Colon (tissue), 2 donors: Measurements from ENCODE around the gene FUT9.

Experiments used
- FAIRE-seq: peaks from 2 replicates; lab custom pipeline; 2012; peaks lifted over from hg19 to GRCh38; lab: Jason Lieb, UNC
- donor health status: control.
- donor health status: control.

The FUT9 gene

DNA sequence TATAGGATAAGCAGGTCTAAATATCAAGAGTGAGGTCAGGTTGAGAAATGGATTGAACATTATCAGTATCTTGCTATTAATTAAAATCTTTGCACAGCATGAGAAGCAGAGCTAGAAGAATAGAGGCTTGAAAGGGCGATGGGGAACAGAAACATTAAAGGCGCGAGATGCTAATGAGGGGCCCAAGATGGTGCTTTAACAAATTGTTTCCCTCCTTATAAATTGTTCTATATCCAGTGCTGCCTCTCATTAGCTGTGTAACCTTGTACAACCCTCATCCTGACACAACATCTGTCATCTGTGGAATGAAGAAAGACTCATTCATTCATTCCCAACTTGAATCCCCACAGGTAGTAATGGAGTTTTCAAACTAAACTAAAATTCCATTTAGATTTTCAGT lies 57.8 kb downstream of the FUT9 start:
- no peak for FAIRE-seq

DNA sequence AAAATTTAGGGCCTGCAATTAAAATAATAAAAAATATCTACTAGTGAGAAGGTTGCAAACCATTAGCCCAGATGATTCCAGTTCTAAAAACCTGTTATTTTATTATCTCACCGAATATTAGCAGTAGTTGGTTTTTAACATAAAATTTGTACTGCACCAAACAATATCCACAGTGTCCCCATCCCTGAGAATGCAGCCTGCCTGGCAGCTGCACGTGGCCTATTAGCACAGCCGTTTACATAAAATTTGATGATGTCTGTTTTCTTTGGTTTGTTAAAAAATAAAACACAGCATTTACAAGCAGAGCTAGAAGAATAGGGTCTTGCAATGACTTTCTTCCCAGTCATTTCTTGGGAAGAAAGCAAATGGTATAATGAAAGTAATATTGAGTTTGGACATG lies 58.2 kb downstream of the FUT9 start:
- no peak for FAIRE-seq

GRCh38 chr6:96075826-96076225 lies 60.1 kb downstream of the FUT9 start:
- no peak for FAIRE-seq

DNA sequence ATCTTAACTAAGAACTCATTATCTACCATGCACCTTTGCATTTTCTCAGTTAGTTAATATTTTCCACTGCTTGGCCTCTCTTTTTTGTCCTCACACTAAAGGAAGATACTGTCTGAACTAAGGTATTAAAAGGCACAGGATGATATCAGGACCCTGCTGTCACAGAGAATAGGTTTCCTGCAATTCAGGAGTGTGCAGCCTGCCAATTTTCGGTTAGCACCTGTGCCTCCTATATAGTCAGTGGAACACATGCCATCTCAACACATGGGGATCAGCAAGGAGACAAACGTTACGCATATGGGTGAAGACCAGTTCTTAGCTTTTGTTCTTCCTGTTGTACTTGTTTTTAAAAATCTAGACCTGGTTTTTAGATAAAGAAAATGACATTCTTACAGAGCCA lies 71.0 kb downstream of the FUT9 start:
- no peak for FAIRE-seq

GRCh38 chr6:96089173-96089572 lies 73.4 kb downstream of the FUT9 start:
- no peak for FAIRE-seq

DNA sequence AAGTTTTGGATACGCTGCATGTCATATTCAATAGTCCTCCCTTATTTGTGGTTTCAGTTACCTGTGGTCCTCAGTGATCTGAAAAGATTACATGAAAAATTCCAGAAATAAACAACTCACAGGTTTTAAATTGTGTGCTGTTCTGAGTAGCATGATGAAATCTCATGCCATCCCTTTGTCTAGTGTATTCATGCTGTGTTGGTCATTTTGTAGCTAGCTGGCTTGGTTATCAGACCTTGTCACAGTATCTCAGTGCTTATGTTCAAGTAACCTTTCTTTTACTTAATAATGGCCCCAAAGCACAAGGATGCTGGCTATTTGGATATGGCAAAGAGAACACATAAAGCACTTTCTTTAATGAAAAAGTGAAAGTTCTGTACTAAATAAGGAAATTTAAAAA lies 78.3 kb downstream of the FUT9 start:
- FAIRE-seq = no peak

GRCh38 chr6:96099069-96099468 lies 83.3 kb downstream of the FUT9 start:
- no peak for FAIRE-seq

- FAIRE-seq = no peak
These were observed 85.8 kb downstream of the FUT9 start for GRCh38 chr6:96101564-96101963.

DNA sequence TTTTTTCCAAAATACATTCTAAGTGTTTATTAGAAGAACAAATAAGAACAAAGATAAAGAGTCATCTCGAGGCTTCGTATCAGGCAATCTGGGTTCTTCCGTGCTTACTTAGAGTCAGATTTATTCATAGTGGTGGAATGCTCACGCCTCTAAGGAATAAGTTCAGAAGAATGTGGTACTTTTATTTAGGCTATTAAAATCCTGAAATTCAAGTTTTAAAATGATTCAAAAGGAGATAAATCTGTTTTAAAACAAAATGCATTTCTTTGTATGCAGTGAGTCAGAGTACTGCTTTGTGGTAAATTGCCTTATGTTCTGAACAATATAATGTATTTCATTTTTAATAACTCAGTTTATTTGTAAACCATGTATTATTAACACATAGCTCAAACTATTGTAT lies 89.1 kb downstream of the FUT9 start:
- FAIRE-seq = no peak

DNA sequence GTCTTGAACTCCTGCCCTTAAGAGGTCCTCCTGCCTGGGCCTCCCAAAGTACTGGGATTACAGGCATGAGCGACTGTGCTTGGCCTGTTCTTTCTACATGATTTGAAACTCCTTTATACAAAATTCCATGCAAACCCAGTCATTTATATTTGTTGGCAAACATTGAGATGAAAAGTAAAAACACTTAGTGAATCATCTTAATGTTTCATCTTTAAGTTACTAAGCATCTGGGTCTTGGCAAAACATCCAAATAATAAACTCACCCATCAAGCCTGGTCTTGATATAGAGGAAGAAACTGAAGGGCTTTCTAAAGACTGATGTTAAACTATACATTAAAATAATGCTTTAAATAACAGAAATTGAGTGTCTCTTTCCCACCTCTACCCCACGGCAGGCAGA lies 95.1 kb downstream of the FUT9 start:
- no peak for FAIRE-seq

DNA sequence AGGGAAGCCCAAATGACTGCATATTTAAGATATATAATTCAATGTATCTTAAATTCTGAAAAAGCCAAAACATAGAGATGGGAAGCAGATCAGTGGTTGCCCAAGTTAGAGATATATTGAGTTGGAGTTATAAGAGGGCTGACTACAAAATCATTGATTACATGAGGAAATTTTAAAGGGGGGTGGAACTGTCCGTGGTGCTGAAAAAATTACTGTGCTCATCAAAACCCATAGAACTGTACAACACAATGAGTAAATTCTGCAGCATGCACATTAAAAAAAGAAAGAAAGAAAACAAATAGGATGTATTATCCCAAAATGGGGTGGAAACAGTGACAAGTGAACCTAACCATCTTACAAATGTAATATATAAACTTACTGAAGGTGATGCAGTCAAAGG lies 100.9 kb downstream of the FUT9 start:
- FAIRE-seq = no peak

DNA sequence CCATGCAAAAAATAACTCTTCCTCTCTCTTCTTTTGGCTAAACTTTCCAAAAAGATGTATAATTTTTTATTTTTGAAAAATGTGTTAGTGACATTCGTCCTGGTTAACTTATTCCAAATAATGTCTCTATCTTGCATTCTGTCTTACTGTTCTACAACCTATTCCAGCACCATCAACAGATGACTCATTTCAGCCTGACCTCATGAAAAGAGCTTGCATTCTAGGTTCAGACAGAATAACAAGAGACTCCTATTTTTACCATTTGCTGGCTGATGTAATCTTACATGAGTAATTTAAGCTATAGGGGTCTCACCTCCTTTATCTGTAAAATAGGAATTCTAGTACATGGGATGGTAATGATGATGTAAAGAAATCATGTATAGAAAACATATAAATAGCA lies 109.0 kb downstream of the FUT9 start:
- no peak for FAIRE-seq

GRCh38 chr6:96138406-96138805 lies 122.6 kb downstream of the FUT9 start:
- FAIRE-seq = no peak

GRCh38 chr6:96142142-96142541 lies 126.4 kb downstream of the FUT9 start:
- FAIRE-seq = no peak

GRCh38 chr6:96150431-96150830 lies 134.7 kb downstream of the FUT9 start:
- FAIRE-seq = no peak

- FAIRE-seq = no peak
These were observed 135.9 kb downstream of the FUT9 start for GRCh38 chr6:96151707-96152106.

GRCh38 chr6:96152114-96152708 lies 136.4 kb downstream of the FUT9 start:
- FAIRE-seq = no peak

DNA sequence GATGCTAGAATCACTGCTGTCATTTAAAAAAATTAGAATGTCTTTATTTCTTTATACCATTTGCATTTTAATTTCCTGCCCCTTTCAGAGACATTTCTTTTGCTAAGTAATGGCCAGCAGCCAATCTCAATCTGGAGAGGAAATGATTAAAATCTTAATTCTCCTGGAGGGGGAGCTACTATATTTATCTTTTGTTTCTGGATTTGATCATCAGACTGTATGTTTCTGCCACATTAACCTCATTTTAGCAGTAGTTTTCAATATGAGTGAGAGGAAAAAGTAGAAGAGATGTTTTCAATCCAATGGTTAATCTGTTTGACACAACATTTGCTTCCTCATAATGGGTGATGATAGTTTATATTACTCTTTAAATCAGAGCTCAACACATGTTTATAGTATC lies 138.0 kb downstream of the FUT9 start:
- no peak for FAIRE-seq

- FAIRE-seq = no peak
These were observed 140.7 kb downstream of the FUT9 start for GRCh38 chr6:96156425-96156824.

- FAIRE-seq = no peak
These were observed 141.3 kb downstream of the FUT9 start for GRCh38 chr6:96157018-96157565.

DNA sequence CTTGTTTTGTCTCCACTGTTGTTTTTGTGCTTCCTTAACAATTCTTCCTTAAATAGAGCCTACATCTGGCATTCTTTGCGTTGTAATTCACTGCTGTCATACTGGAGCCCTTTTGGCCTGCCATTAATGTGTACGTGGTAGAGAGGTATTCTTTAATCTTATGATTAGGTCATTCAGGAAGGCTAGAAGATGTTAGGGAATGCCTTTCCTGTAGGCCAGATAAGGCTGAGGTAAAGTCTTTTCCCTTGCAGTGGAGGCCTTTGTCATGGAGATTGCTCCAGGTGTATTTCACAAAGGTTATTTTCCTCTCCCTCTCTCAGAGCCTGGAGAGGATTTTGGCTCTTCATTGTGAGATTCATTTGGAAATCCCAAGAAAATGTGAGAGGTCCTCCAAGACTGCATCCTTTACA lies 146.9 kb downstream of the FUT9 start:
- FAIRE-seq = no peak

- no peak for FAIRE-seq
These were observed 149.0 kb downstream of the FUT9 start for GRCh38 chr6:96164802-96165201.

DNA sequence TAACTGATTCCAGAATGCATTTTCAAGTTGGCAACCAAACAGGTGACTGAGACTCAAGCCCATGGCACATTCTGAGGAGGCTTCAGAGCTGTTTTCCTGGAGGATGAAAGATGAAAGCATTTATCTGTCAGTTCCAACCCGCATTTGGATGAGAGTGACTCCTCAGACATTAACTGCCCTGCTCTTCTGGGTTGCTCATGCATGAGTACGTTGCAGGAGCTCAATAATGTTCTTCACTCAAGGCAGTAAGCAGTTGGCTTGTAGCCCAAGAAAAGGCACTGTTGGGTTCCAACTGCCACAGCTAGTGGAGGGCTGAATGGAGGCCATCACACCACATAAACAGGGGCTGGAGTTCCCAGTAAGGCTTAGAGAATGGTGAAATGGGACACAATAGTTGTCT lies 155.3 kb downstream of the FUT9 start:
- FAIRE-seq = no peak

- FAIRE-seq = no peak
These were observed 169.0 kb downstream of the FUT9 start for GRCh38 chr6:96184798-96185197.

DNA sequence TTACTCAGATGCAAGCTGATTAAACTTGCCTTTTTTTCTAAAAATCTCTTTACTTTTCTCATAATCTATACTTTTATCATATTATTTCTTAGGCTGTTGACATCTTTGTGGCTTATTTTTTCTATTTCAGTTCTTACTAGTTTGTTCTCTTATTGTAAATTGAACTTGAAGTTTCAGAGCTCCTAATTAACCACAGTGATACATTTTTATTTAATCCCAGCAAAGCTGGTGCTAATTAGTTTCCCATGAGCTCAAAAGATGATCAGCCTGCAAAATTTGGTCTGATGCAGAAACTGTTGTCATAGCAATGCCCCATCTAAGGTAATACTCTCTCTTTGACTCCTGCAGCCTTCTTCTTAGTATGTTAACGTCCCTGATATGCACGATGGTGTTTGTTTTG lies 170.3 kb downstream of the FUT9 start:
- no peak for FAIRE-seq
